HG03520 (cell line): Measurements from ENCODE around the gene CCR2.
"Not testable (repeated sequence)": the region's sequence is repeated elsewhere in the genome, so short reads cannot be mapped to it uniquely, and the experiment has no call there.

Source experiments
- ATAC-seq: cut with Tn5 transposase; IDR thresholded peaks from one replicate; pipeline ENCODE4 v1.9.1; 2021; ENCODE audit warnings: mild to moderate bottlenecking, moderate library complexity; ENCODE audit not compliant: unreplicated experiment

CCR2 gene

DNA sequence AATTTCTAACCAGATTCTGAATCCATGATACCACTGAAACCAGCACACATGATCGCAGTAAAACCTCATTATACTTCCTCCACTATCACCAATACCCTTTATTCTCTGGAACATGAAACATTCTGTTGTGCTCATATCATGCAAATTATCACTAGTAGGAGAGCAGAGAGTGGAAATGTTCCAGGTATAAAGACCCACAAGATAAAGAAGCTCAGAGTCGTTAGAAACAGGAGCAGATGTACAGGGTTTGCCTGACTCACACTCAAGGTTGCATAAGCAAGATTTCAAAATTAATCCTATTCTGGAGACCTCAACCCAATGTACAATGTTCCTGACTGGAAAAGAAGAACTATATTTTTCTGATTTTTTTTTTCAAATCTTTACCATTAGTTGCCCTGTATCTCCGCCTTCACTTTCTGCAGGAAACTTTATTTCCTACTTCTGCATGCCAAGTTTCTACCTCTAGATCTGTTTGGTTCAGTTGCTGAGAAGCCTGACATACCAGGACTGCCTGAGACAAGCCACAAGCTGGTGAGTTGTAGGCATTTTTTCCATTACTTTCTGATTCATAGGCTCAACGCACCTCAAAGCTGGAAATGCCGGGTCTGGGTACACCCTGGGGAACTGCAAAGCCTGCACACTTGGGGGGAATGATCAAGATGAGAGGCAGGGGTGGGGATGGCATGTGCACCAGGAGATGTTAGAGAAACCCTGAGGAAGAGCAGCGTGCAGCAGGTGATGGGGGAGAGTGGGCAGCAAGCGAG, at the start of gene CCR2:
Gene CCR2, plus strand, starts transcription at position 465 of the 764 bp plus-strand sequence. CDS start 3,417 bp downstream, outside the sequence.
- no peak for ATAC-seq

GRCh38 chr3:46304739-46305138, 49.2 kb upstream of the CCR2 start:
- no peak for ATAC-seq

DNA sequence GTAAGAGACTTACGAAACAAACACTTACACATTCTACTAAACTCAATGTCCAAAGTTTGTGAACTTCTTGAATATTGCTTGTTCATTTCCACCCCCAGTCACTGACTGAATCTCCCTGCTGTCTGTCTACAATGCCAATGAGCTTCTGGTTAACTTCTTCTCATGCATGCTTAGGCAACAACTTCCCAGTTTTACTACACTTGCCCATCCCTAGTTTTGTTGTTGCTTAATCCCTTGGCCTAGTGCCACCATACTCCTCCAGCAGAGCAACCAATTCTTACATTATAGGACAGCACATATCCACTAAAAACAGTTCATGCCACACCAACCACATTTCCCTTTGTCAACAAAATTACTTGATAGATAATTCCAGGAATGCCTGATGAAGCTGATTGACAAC, 40.9 kb upstream of the CCR2 start:
- ATAC-seq: no peak

DNA sequence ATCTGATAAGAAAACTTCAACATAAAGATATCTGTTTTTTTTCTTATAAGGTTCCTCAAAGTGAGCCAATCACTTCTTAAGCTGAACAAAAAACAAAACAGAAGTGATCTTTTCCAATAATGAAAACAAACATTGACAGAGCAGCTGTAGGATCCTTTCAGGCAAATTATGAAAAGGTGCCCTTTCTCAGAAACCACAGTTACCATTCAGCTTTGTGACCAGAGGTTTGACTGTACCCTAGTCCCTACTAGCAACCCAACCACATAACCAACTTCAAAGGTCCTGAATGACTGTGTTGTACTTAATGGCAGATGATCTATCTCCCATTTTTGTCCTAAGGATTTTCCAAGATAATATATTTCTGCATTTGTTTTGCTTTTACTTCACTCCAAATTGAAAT, 39.4 kb upstream of the CCR2 start:
- no peak for ATAC-seq

GRCh38 chr3:46316206-46316605, 37.7 kb upstream of the CCR2 start:
- ATAC-seq: no peak

GRCh38 chr3:46318207-46318927, 35.5 kb upstream of the CCR2 start:
- ATAC-seq: no peak

GRCh38 chr3:46321461-46322104, 32.3 kb upstream of the CCR2 start:
- no peak for ATAC-seq

DNA sequence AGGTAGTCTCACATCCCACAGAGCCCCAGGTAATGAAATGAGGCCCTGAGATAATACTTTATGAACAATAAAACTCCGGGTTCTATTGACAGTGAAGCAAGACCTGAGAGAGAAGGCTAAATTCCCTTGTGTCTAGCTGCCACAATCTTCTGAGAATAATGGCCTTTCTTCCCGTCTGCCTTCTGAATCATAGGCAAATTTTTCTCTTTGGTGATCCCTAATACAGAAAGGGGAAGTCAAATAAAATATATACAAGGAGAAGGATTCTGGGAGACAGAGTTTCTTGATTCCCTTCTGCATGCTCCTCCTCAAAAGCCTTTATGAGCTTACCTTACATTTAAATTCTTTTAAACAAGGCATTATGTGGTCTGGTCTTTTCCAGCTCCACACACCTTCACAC, 29.9 kb upstream of the CCR2 start:
- no peak for ATAC-seq

DNA sequence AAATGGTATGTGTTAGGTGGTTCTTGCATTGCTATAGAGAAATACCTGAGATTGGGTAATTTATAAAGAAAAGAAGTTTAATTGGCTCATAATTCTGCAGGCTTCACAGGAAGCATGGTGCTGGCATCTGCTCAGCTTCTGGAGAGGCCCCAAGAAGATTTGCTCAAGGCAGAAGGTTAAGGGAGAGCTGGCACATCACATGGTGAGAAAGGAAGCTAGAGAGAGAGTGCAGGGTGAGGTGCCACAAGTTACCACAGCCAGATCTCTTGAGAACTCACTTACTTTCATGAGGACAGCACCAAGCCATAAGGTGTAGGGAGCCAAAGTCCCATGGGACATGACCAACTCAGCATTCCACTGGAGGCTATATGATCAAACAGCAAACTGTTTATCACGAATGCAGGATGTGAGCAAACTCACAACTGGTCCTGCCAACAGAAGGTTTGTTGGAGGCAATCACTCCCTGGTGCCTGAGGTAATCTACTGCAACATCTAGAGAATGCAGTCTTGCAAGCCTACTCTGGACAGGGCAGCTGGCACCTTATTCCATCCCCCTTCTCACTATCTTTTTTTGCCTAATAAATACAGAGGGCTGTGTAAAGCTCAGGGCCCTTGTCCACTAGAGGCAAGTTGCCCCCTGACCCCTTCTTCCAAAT, 28.1 kb upstream of the CCR2 start:
- ATAC-seq: no peak

GRCh38 chr3:46330676-46331075, 23.2 kb upstream of the CCR2 start:
- not testable (repeated sequence) for ATAC-seq

- no peak for ATAC-seq
Observed at GRCh38 chr3:46334741-46335478, 19.0 kb upstream of the CCR2 start.

DNA sequence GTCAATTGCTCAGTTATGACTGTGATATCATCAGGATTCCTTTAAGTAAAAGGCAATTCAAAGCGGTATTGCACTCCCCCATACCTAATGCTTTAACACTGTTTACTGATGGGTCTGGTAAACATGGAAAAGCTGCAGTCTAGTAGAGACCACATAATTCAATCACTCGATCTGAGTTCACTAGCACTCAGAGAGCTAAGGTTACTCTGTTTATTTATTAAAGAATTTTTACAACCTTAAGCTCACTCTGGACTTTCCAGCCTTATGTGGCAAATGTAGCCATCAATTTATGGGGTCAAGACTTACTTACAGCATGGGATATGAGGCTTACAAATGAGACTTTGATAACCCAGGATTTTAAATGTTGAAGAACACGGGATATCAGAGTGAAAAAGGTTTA, 18.4 kb upstream of the CCR2 start:
- no peak for ATAC-seq

DNA sequence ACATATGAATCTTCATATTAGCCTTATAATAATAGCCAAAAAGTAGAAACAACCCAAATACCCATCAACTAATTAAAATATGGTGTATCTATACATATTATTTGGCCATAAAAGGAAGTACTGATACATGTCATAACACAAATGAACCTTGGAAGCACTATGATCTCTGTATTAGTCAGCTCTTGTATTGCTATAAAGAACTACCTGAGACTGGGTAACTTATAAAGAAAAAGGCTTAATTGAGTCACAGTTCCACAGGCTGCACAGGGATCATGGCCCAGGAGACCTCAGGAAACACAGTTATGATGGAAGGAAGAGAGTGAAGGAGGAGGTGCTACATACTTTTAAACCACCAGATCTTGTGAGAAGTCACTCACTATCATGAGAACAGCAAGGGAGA, 16.0 kb upstream of the CCR2 start:
- no peak for ATAC-seq

GRCh38 chr3:46338840-46339239, 15.1 kb upstream of the CCR2 start:
- no peak for ATAC-seq

GRCh38 chr3:46344476-46344875, 9.4 kb upstream of the CCR2 start:
- no peak for ATAC-seq

DNA sequence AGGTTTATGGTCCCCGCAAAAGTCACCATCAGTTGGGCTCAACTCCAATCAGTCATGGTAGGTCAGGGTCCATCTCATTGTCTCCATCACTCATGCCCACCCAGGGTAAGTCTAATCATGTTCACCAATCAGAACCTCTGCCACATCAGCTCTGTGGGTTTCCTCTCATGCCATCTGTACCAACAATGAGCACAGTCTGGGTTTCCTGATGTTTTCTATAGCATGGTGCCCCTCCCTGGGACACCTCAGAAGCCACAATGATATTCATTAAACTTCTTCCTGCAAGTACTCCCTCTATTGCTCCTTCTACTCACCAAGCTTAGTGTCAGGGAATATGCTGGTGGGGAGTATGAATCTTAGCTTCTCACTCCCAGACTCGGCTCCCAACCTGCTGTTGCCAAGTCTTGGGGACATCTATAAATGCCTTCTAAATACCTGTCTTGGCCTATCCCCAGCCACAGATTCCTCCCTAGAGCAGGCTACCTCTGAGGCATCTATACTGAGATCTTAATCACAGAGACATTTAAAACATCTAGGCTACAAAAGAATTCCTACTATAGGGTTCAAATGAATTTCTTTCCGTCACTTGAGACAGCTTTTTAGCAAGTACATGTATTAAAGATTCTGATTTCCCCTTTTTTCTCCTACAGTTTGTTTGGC, 5.0 kb upstream of the CCR2 start:
- ATAC-seq: no peak

DNA sequence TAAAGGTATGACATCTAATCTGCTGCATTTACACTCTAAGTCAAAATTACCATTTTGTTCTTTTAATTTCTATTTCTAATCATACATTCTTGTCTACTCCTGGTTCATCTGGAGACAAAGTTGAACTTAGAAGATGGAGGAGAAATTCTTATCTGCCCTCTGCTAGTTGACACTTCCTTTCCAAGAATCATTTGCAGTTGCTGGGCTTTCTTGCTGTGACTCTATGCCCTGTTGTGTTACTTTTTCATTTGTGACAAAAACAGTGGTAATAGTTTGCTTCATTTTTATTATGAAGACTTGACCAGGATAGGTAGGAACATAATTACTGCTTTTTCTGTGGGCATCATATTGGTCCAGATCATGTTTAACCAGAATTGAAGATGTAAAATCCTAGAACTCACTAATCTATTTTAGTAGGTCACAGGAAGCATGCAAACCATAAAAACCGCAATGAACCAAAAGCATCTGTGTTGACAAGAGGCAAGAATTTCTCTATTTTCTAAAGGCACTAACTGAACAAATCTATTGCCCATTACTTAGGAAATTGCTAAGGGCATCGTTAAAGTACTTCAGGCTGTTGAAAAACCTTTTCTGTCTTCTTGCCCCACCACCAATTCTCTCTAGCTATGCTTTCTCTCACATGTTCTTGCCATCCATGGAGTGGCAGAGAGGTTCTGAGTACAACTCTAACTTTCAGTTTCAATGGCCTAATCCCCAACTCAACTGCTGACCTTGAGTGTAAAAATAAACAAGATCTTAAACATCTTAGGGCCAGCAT, 4.2 kb upstream of the CCR2 start:
- ATAC-seq: no peak

- no peak for ATAC-seq
Observed at GRCh38 chr3:46350262-46350565, 3.7 kb upstream of the CCR2 start.

DNA sequence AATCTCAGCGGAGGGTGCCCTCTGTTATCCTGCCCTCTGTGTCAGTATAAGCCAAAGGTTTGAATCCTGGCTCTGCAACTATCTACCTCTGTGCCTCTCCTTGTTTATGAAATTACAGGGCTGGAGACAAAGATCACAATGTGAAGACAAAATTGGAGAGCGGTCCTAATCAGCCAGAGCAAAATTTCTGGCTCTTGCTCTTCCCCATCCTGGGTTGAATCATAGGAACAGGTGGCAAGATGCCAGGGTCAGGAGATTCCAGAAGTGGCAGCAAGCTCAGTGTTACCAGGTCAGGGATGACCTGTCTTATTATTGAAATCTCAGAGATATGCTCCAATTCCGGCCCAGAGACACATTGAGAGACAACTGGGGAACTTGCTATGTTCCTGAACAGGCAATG, 2.3 kb upstream of the CCR2 start:
- no peak for ATAC-seq

DNA sequence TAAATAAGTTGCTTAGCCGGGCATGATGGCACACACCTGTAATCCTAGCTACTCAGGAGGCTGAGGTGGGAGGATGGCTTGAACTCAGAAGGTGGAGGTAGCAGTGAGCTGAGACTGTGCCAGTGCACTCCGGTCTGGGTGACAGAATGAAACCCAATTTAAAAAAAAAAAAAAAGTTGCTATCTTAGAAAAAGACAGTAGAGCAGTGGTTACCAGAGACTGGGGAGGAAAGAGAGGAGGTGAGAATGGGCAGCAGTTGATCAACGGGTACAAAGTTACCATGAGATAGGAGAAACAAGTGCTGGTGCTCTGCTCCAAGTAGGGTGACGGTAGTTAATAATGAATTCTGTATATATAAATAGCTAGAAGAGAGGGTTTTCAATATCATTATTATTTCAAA, 821 bp upstream of the CCR2 start:
- ATAC-seq: no peak
